ENCODE results near the gene CAMKK1.

Gene CAMKK1

DNA sequence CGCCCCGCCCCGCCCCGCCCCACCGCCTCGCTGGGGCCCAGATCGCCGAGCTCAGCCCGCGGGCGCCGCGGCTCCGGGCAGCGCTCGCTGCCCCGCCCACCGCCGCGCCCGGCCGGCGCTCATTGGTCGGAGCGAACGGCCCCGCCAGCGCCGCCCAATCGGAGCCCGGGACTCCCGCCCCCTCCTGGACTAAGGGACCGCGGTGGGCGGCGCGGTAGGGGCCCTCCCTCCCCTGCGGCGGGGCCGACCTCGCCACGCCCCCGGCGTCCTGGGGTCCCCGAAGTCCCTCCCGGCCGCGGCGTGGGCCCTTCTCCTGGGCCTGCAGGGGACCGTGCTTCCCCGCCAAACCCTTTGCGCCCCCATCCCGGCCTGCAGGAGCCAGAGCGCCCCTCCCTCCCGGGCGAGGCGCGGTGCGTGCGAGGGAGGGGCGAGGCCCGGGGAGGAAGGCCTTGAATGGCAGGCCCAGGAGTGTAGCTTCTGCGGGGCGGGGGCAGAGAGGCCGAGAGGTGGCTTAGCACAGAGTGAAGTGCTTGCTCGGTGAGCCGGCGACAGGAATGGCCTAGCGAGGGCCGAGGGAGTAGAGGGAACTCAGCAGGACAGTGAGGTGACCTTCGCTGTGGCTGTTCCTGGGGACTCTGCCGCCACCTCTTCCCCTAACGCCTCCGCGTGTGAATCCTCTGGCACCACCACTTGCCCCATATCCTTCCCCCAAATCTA is at the start of gene CAMKK1:
Gene CAMKK1 (minus strand): TSS at position 51 of the 717 bp plus-strand sequence. CDS start 7,366 bp downstream, outside the sequence.
- peak; percentile 78 to 89 (median 83) for DNase-seq (ENCODE audit: low read depth in 3 of 3)

- no peak for DNase-seq (ENCODE audit: low read depth in 3 of 3)
Observed at GRCh38 chr17:3940965-3941698, 48.3 kb upstream of the CAMKK1 start.

DNA sequence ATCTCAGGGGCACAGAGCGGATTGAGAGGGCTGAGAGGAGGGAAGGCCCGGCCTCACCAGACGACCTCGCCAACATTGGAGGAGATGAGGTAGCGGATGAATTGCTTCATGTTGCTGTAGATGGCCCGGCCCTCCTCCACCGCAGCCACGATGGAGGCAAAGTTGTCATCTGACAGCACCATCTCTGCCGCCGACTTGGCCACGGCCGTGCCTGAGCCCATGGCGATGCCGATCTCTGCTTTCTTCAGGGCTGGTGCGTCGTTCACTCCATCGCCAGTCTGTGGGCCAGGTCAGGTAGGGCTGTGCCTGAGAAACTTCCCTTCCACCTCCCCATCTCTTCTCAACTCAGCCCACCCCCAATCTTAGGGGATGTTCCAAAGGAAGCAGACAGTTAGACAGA is 44.5 kb upstream of the CAMKK1 start:
- no peak for DNase-seq (ENCODE audit: low read depth in 3 of 3)

GRCh38 chr17:3935825-3936355 is 43.0 kb upstream of the CAMKK1 start:
- no peak for DNase-seq (ENCODE audit: low read depth in 3 of 3)

GRCh38 chr17:3935140-3935542 is 42.3 kb upstream of the CAMKK1 start:
- no peak for DNase-seq (ENCODE audit: low read depth in 3 of 3)

GRCh38 chr17:3929764-3930163 is 36.9 kb upstream of the CAMKK1 start:
- DNase-seq (ENCODE audit: low read depth in 3 of 3): no peak

- no peak for DNase-seq (ENCODE audit: low read depth in 3 of 3)
Observed at GRCh38 chr17:3929181-3929580, 36.3 kb upstream of the CAMKK1 start.

DNA sequence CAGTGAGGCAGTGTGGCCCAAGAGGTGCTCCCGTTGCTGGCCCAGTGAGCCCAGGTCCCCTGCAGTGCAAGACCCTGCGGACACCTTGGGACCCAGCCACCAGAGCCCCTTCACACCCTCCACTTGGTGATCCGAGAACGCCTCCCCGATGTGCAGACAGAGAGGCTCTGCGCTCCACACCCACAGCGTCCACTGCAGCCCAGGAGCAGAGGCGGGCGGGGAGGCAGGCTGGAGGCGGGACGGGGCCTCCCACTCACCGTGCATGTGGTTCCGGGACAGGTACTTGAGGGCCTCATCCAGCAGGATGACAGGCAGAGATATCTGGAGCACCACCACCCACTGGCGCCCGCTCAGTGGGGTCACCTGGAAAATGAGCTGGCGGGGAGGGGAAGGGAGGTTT is 35.6 kb upstream of the CAMKK1 start:
- no peak for DNase-seq (ENCODE audit: low read depth in 3 of 3)

DNA sequence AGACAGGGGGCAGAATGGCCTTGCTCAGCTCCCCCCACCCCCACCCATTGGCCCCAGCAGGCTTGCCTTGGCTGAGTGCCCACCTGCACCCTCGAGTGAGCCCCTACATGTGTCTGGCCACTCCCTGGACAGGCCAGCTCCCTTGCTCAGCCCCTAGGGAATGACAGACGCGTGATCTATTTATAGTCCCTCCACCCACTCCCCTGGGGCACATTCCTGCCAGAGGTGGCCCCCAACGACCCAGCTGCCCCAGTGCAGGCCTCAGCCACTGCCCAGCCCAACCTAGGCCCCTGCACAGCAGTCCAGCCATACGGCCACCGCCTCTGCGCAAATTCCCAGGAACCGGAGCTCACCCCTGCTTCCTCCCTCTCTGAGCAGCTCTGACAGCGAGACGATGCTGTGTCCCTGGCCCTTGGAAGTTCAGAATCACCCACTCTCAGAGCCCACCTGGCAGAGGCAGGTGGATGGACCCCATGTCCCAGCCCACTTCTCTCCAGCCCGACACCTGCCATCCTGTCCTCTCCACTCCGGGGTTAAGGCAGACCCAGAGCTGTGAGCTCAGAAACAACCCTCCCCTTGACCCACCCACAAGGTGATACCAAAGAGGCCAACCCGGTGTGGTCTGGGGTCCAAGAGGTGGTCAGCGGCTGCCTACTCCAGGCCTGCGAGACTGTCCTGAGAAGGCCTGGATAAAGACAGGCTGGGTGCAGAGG is 34.9 kb upstream of the CAMKK1 start:
- no peak for DNase-seq (ENCODE audit: low read depth in 3 of 3)

DNA sequence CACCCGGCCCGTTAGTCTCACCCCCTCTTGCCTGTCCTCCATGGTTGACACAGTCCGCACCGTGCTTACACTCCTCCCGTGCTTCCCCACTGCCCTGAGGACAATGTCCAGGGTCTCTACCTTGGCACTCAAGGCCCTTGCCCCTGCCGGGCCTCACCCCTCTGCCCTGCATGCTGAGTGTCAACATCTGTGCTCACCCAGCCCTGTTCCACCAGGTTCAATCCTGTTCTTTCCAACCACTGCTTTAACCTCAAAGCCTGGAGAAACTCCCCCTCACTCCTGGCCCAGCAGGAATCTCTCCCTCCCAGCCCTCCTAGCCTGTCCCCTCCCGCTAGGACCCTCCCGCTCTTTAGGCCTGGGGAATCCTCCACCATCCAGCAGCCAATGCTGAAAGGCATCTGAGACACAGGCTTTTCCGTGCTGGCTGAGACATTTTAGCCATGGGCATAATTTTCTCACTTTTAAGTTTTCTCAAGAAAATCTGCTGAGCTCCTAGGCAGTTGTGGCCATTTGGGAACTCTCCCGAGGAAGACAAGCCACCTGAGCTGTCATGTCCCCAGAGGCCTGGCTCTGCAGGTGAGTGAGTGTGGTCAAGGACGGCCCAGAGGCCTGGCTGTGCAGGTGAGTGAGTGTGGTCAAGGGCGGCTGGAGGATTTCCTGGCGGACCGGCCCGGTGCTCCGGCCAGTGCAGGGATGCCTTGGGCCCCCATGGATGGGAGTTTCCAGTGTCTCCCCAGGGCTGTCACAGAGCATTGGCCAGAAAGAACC is 34.2 kb upstream of the CAMKK1 start:
- no peak for DNase-seq (ENCODE audit: low read depth in 3 of 3)

- no peak for DNase-seq (ENCODE audit: low read depth in 3 of 3)
Observed at GRCh38 chr17:3925684-3926485, 33.0 kb upstream of the CAMKK1 start.

DNA sequence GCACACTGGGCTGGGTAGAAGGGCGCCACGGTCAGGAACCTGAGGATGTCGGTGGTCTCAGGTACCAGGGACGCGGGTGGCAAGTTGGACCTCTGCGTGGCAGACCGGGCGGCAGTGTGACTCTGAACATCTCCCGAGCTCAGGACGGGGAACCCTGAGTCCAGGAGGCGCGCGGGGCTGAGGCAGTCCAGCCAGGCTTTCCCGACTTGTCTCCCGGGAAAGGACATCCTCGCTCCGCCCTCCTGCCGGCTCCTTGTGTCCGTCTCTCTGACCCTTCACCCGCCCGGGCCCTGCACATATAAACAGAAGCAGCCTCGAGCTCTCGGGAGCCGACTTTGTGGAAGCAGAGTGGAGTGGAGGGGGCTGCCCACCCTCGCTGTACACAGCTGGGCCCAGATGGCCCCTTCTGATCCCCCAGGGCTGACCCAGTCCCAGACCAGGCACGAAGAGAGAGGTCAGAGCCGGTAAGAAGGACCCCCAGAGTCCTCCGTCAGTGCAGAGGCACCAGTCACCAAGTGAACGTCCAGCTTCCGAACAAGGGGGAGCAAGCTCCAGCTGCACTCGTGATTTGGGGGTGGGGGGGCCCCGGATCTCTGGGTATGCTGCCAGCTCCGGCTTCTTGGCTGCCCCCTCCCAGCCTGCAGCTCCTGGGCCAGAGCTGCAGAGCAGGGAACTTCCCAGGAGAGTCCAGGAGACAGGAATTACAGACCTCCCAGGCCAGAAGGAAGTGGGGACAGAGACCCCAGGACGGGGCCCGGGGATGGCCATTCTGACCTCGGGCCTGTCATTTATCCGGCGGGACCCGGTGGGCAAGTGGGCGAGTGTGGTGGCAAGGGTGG is 31.9 kb upstream of the CAMKK1 start:
- no peak for DNase-seq (ENCODE audit: low read depth in 3 of 3)

GRCh38 chr17:3923466-3924190 is 30.8 kb upstream of the CAMKK1 start:
- DNase-seq (ENCODE audit: low read depth in 3 of 3): no peak

DNA sequence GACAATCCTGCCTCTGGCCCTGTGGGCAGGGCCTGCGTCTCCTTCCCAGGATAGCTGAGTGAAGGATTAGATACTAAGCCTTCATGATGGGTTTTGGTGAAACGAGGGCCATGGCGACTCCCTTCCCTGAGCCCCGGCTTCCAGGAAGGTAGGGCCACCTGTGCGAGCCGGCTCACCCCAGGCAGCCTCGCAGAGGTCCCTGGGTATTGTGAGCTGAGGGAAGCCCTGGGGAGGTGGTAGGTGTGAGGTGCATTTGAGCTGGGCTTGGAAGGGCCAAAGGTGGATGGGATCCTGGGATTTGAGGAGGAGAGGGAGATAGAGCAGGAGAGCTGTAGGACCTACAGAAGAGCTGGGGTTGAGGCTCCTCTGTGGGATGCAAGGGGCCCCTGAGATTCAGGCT is 29.9 kb upstream of the CAMKK1 start:
- no peak for DNase-seq (ENCODE audit: low read depth in 3 of 3)

GRCh38 chr17:3921502-3922319 is 28.9 kb upstream of the CAMKK1 start:
- no peak for DNase-seq (ENCODE audit: low read depth in 3 of 3)

- DNase-seq (ENCODE audit: low read depth in 3 of 3): no peak
Observed at GRCh38 chr17:3921006-3921405, 28.2 kb upstream of the CAMKK1 start.

- DNase-seq (ENCODE audit: low read depth in 3 of 3): no peak
Observed at GRCh38 chr17:3919123-3919624, 26.3 kb upstream of the CAMKK1 start.

All from stimulated activated CD4-positive, alpha-beta T cell treated with anti-CD3 and anti-CD28 coated beads, TNF-alpha, amount 100 ng/mL, for 48 hours (primary cell).